Right atrium auricular region (tissue), 2 donors: Measurements from ENCODE around the gene HES6. TPM values are rescaled to one million over a fixed set of nuclear protein-coding genes. Genes with fewer than 3 reads are reported as not detected.

ENCODE experiments used
- DNase-seq: peaks from one replicate; pipeline ENCODE4 v3.0.0-alpha.2; 2019; ENCODE audit warnings: low spot score
- H3K27ac ChIP-seq, 2 donors: fragments of 200-600 bp; sonication (generic); 1 replicate in 1 of 2; 2 replicates in 1 of 2; pipeline ENCODE4 v1.5.1; 2016 to 2019
- H3K27me3 ChIP-seq, 2 donors: fragments of 200-600 bp; sonication (generic); one replicate each; pipeline versions ENCODE4 v1.5.1 to v1.6.0; 2017 to 2019
- H3K36me3 ChIP-seq: fragments of 200-600 bp; sonication (generic); one replicate; pipeline ENCODE4 v1.5.1; 2016
- H3K4me1 ChIP-seq, 2 donors: fragments of 200-600 bp; sonication (generic); one replicate each; pipeline versions ENCODE4 v1.5.1 to v1.6.0; 2017 to 2019
- H3K4me3 ChIP-seq, 2 donors: fragments of 200-600 bp; sonication (generic); 1 replicate in 1 of 2; 2 replicates in 1 of 2; pipeline ENCODE4 v1.5.1; 2017 to 2019; ENCODE audit warnings: mild to moderate bottlenecking in 1 of 2, moderate library complexity in 1 of 2
- H3K9me3 ChIP-seq, 2 donors: fragments of 200-600 bp; sonication (generic); one replicate each; pipeline ENCODE4 v1.5.1; 2019
- CTCF ChIP-seq, 2 donors: fragments of 200-600 bp; sonication (generic); IDR thresholded peaks; one replicate each; pipeline ENCODE4 v1.5.1; 2019; ENCODE audit warnings: antibody characterized with exemption in 2 of 2
- total RNA-seq, 2 donors: library from RNA; depleted of rRNA; stranded (reverse); fragments of >200 nt; gene quantifications; one replicate each; pipeline ENCODE4 v1.1.0, GENCODE V29; 2016

The HES6 gene
- total RNA-seq, 2 donors from 2014 or later = 2.5 to 4.8 TPM

GRCh38 chr2:238269741-238270140 lies 29.9 kb upstream of the HES6 start:
- H3K36me3 ChIP-seq = peaks cover 90% of the 10 kb centered on the region
- no peak for TF ChIP-seq CTCF (IDR thresholded peaks at IDR 0.05)
- DNase-seq = no peak
- H3K27me3 ChIP-seq = no peaks in the 10 kb centered on the region
- no peak overlapping the region for H3K4me3 ChIP-seq
- no peaks in the 10 kb centered on the region for H3K9me3 ChIP-seq
- no peak overlapping the region for H3K27ac ChIP-seq
- peaks cover 0 to under 1% of the 10 kb centered on the region in 2 donors for H3K4me1 ChIP-seq

GRCh38 chr2:238267884-238268680 lies 28.2 kb upstream of the HES6 start:
- Histone ChIP-seq H3K9me3 (no peaks in the 10 kb centered on the region), H3K36me3 (peaks cover 81% of the 10 kb centered on the region), H3K27ac (no peak overlapping the region), H3K4me3 (no peak overlapping the region), H3K27me3 (no peaks in the 10 kb centered on the region), H3K4me1 (peaks cover 0 to 16% of the 10 kb centered on the region in 2 donors)
- no peak for DNase-seq
- TF ChIP-seq CTCF (IDR thresholded peaks at IDR 0.05) = no peak

- no peak for TF ChIP-seq CTCF (IDR thresholded peaks at IDR 0.05)
- H3K4me3 ChIP-seq = no peak overlapping the region
- H3K9me3 ChIP-seq = no peaks in the 10 kb centered on the region
- H3K27me3 ChIP-seq = no peaks in the 10 kb centered on the region
- peaks cover 0 to 24% of the 10 kb centered on the region in 2 donors for H3K4me1 ChIP-seq
- H3K27ac ChIP-seq = no peak overlapping the region
- peaks cover 80% of the 10 kb centered on the region for H3K36me3 ChIP-seq
- DNase-seq = no peak
Measured at GRCh38 chr2:238267341-238267710, 27.5 kb upstream of the HES6 start.

GRCh38 chr2:238265605-238266004 lies 25.8 kb upstream of the HES6 start:
- TF ChIP-seq CTCF (IDR thresholded peaks at IDR 0.05) = no peak
- Histone ChIP-seq H3K36me3 (peaks cover 72% of the 10 kb centered on the region), H3K27ac (no peak overlapping the region), H3K4me3 (no peak overlapping the region), H3K27me3 (no peaks in the 10 kb centered on the region), H3K9me3 (no peaks in the 10 kb centered on the region), H3K4me1 (peaks cover 0 to 34% of the 10 kb centered on the region in 2 donors)
- no peak for DNase-seq

- no peak for DNase-seq
- no peaks in the 10 kb centered on the region for H3K9me3 ChIP-seq
- no peak overlapping the region for H3K4me3 ChIP-seq
- peak overlapping the region; percentile 0 to 35 for H3K27ac ChIP-seq
- peaks cover 0 to 38% of the 10 kb centered on the region in 2 donors for H3K4me1 ChIP-seq
- no peaks in the 10 kb centered on the region for H3K27me3 ChIP-seq
- H3K36me3 ChIP-seq = peaks cover 74% of the 10 kb centered on the region
- no peak for TF ChIP-seq CTCF (IDR thresholded peaks at IDR 0.05)
Measured at GRCh38 chr2:238264072-238264460, 24.2 kb upstream of the HES6 start.
